Body of pancreas (tissue), 4 donors: ENCODE results near the gene GALNT14. TPM values are rescaled to one million over a fixed set of nuclear protein-coding genes. Genes with fewer than 3 reads are reported as not detected.

Experiments used
- ATAC-seq: fragments of 150-250 bp; one replicate; pipeline ENCODE4 v1.9.1; 2016
- DNase-seq, 4 donors: peaks; one replicate each; pipeline ENCODE4 v3.0.0-alpha.2; 2019
- H3K27ac ChIP-seq, 4 donors: fragments of 200-600 bp; sonication (generic); 1 replicate in 3 of 4; 2 replicates in 1 of 4; pipeline versions ENCODE4 v1.5.1 to v1.6.1; 2016 to 2019; ENCODE audit warnings: mild to moderate bottlenecking in 1 of 4, mixed read lengths in 1 of 4, moderate library complexity in 1 of 4
- H3K27me3 ChIP-seq, 2 donors: fragments of 200-600 bp; sonication (generic); one replicate each; pipeline ENCODE4 v1.6.0; 2016; ENCODE audit warnings: mild to moderate bottlenecking in 1 of 2
- H3K36me3 ChIP-seq, 2 donors: fragments of 200-600 bp; sonication (generic); replicated peaks in 1 of 2; 2 replicates each; pipeline ENCODE4 v1.5.1; 2016; ENCODE audit warnings: low read depth in 2 of 2; ENCODE audit not compliant: insufficient read depth in 1 of 2
- H3K4me1 ChIP-seq: fragments of 200-600 bp; sonication (generic); one replicate; pipeline ENCODE4 v1.6.0; 2016
- H3K4me3 ChIP-seq, 2 donors: fragments of 200-600 bp; sonication (generic); 1 replicate in 1 of 2; 2 replicates in 1 of 2; pipeline ENCODE4 v1.5.1; 2016 to 2019
- H3K9me3 ChIP-seq, 3 donors: fragments of 200-600 bp; sonication (generic); 1 replicate in 2 of 3; 2 replicates in 1 of 3; pipeline ENCODE4 v1.5.1; 2016
- CTCF ChIP-seq, 7 experiments: fragments of 450-650 bp in 4 of 7; fragments of 200-600 bp in 3 of 7; sonication (generic) in 3 of 7; IDR thresholded peaks; one replicate each; pipeline ENCODE4 v1.5.1; 2016 to 2019; ENCODE audit warnings: antibody characterized with exemption in 7 of 7
- POLR2A ChIP-seq, 3 donors: fragments of 450-650 bp; IDR thresholded peaks; one replicate each; pipeline ENCODE4 v1.6.1; 2016; ENCODE audit warnings: antibody characterized with exemption in 3 of 3, mild to moderate bottlenecking in 2 of 3
- WGBS, 2 donors: methylation state at CpG; one replicate each; pipeline ENCODE4 v1.1.5; 2017; 5-methylcytosine and 5-hydroxymethylcytosine counted together
- intact Hi-C: fragments of 100-400 bp; cut with DNase I; formaldehyde crosslinking; loops from one replicate; pipeline ENCODE4 v1.15.1; 2023
- total RNA-seq, 2 donors: library from RNA; depleted of rRNA; stranded (reverse); fragments of >200 nt; gene quantifications; one replicate each; pipeline ENCODE4 v1.1.0, GENCODE V29; 2016

The GALNT14 gene
- total RNA-seq, 2 donors from 2014 or later, result 2.6 to 6.7 TPM

GRCh38 chr2:31012406-31012805, 125.8 kb downstream of the GALNT14 start:
- Histone ChIP-seq H3K36me3 (no peaks in the 10 kb centered on the region), H3K9me3 (no peaks in the 10 kb centered on the region), H3K27me3 (no peaks in the 10 kb centered on the region), H3K4me1 (no peaks in the 10 kb centered on the region), H3K4me3 (no peak overlapping the region), H3K27ac (no peak overlapping the region)
- no peak for TF ChIP-seq CTCF (IDR thresholded peaks at IDR 0.05)
- TF ChIP-seq POLR2A (IDR thresholded peaks at IDR 0.05), result no peak
- ATAC-seq (no peak), DNase-seq (no peak)
- intact Hi-C loops, result no loop called here
- WGBS, 2 donors, result 94 to 95% methylated on average over 1 of the region's 1 CpG

GRCh38 chr2:31011587-31011986, 126.7 kb downstream of the GALNT14 start:
- WGBS, 2 donors, result 55 to 57% methylated on average over 5 to 6 of the region's 6 CpGs
- no peaks in the 10 kb centered on the region for H3K36me3 ChIP-seq
- H3K4me3 ChIP-seq, result no peak overlapping the region
- TF ChIP-seq POLR2A (IDR thresholded peaks at IDR 0.05) (no peak), CTCF (IDR thresholded peaks at IDR 0.05) (no peak)
- H3K27me3 ChIP-seq, result no peaks in the 10 kb centered on the region
- no peak for ATAC-seq
- DNase-seq, result no peak
- H3K27ac ChIP-seq, result no peak overlapping the region
- no peaks in the 10 kb centered on the region for H3K9me3 ChIP-seq
- no peaks in the 10 kb centered on the region for H3K4me1 ChIP-seq
- intact Hi-C loops, result no loop called here

GRCh38 chr2:31008561-31009114, 129.6 kb downstream of the GALNT14 start:
- ATAC-seq (no peak), DNase-seq (peak in 1 of 4 donors; percentile 4)
- H3K9me3 ChIP-seq, result no peaks in the 10 kb centered on the region
- no peaks in the 10 kb centered on the region for H3K4me1 ChIP-seq
- 28 to 34% methylated on average over 12 of the region's 12 CpGs for WGBS, 2 donors
- TF ChIP-seq POLR2A (IDR thresholded peaks at IDR 0.05) (no peak), CTCF (IDR thresholded peaks at IDR 0.05) (no peak)
- no peaks in the 10 kb centered on the region for H3K36me3 ChIP-seq
- H3K4me3 ChIP-seq, result no peak overlapping the region
- H3K27me3 ChIP-seq, result no peaks in the 10 kb centered on the region
- intact Hi-C loops, result no loop called here
- H3K27ac ChIP-seq, result no peak overlapping the region

GRCh38 chr2:31004257-31004656, 134.0 kb downstream of the GALNT14 start:
- intact Hi-C loops, result no loop called here
- DNase-seq (no peak), ATAC-seq (no peak)
- Histone ChIP-seq H3K27me3 (no peaks in the 10 kb centered on the region), H3K4me3 (no peak overlapping the region), H3K27ac (no peak overlapping the region), H3K36me3 (no peaks in the 10 kb centered on the region), H3K4me1 (no peaks in the 10 kb centered on the region), H3K9me3 (no peaks in the 10 kb centered on the region)
- no peak for TF ChIP-seq POLR2A (IDR thresholded peaks at IDR 0.05)

- no peak overlapping the region for H3K4me3 ChIP-seq
- no peaks in the 10 kb centered on the region for H3K9me3 ChIP-seq
- H3K36me3 ChIP-seq, result no peaks in the 10 kb centered on the region
- H3K4me1 ChIP-seq, result no peaks in the 10 kb centered on the region
- H3K27ac ChIP-seq, result no peak overlapping the region
- ATAC-seq (no peak), DNase-seq (peak in 1 of 4 donors; percentile 16)
- intact Hi-C loops, result no loop called here
- 43 to 45% methylated on average over 8 of the region's 8 CpGs for WGBS, 2 donors
- no peaks in the 10 kb centered on the region for H3K27me3 ChIP-seq
- TF ChIP-seq POLR2A (IDR thresholded peaks at IDR 0.05), result no peak
- TF ChIP-seq CTCF (IDR thresholded peaks at IDR 0.05), result no peak
Observed at GRCh38 chr2:31003749-31004148, 134.5 kb downstream of the GALNT14 start.
